ENCODE data around the gene TNK2. TPM values are rescaled to one million over a fixed set of nuclear protein-coding genes. Genes with fewer than 3 reads are reported as not detected.

Gene TNK2
- total RNA-seq, 5 donors from 2014 or later (not counting 1 experiment from before 2014, with no cell fraction given) = 159 to 198 (median 181) TPM

DNA sequence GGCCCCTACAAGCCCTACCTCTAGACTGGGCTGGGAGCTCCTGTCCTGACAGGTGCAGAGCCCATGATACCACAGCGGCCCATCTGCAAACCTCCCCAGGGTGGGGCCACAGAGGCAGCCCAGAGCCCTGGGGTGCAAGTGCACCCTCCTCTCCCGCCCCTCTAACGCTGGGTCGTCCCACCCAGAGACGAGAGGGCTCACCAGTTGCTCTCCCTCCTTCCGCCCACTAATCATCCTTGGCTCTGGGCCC lies 742 bp downstream of the TNK2 start:
- peaks cover 51 to 58% (median 54%) of the 10 kb centered on the region in 3 donors for H3K4me1 Mint-ChIP-seq
- POLR2A ChIA-PET = interaction anchor here (0.5 to 1.1 kb wide), 4 partner anchors 13 to 960 kb away, joined by 3 to 5 read pairs (median 4); no protein-coding TSS in a partner anchor
- CTCF ChIA-PET = interaction anchor here (0.6 to 5.0 kb wide), 6 partner anchors 8 to 57 kb away, joined by 3 to 42 read pairs (median 5); no protein-coding TSS in a partner anchor
- no peaks in the 10 kb centered on the region for H3K9me3 ChIP-seq
- peak; percentile 0 to 2 (median 0) for ATAC-seq (replicated peaks in 1 of 4)
- DNase-seq = peak in 12 of 35 experiments; percentile 15 to 59 (median 46)
- H3K36me3 Mint-ChIP-seq = peaks cover 6% of the 10 kb centered on the region
- peaks cover 28 to 52% of the 10 kb centered on the region in 2 experiments for H3K4me1 ChIP-seq (ENCODE audit: control insufficient read depth in 1 of 2, extremely low read depth in 1 of 2, insufficient read depth in 2 of 2, low read length in 2 of 2)
- no peaks in the 10 kb centered on the region for H3K9me3 Mint-ChIP-seq
- WGBS (ENCODE audit: insufficient coverage) = 2% methylated on average over 6 of the region's 6 CpGs
- H3K27ac Mint-ChIP-seq = peak overlapping the region; percentile 100
- H3K4me3 ChIP-seq (ENCODE audit: control insufficient read depth in 1 of 2, extremely low read depth in 1 of 2, low read length in 1 of 2) = peak overlapping the region; percentile 61 to 73
- no peaks in the 10 kb centered on the region for H3K27me3 Mint-ChIP-seq
- H3K4me3 Mint-ChIP-seq = peak overlapping the region; percentile 94 to 99 (median 96)
- H3K27me3 ChIP-seq (replicated peaks in 1 of 2; ENCODE audit: control insufficient read depth in 2 of 2, extremely low read depth in 1 of 2, insufficient read depth in 2 of 2, low read length in 1 of 2) = no peaks in the 10 kb centered on the region
- H3K27ac ChIP-seq (ENCODE audit: low read length) = peak overlapping the region; percentile 98
- no peaks in the 10 kb centered on the region for H3K36me3 ChIP-seq (ENCODE audit: control insufficient read depth in 2 of 2, extremely low read depth in 1 of 2, insufficient read depth in 1 of 2, low read length in 1 of 2)

DNA sequence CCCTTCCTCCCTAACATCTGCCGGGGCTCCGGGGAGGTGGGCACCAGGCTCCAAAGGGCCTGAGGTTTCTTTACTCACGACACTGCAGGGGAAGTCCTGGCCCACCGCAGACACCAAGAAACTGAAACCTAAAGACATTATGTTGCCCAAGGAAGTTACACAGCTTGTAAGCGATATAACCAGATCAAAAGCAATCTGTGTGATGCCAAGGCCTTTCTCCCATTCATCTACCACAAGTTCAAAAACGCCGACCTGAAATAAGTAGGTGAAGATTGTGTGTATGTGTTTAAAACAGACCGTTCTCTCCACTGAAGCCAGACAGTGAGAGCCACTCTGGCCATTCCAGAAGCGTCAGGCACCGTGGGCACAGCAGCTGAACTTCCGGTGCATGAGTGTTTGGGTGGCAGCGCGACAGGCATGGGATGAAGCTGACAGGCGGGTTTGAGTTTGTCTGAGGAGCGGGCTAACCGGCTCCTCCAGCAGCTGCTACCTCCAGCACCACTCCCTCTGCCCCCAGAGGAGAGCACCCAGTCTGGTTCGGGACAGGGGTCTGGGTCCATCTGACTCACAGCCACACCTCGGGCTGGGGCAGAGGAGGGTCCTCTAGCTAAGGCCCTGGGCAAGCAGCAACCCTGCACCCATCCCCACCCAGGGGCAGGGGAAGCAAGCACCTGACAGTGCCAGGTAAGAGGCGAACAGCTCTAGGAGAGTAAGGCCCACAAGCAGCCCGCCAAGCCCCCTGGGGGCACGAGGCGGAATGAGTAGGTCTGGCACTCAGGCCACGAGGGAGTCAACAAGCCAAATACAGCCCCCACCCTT lies 1.3 kb downstream of the TNK2 start:
- peak overlapping the region; percentile 94 to 99 (median 96) for H3K4me3 Mint-ChIP-seq
- no peaks in the 10 kb centered on the region for H3K27me3 ChIP-seq (replicated peaks in 1 of 2; ENCODE audit: control insufficient read depth in 2 of 2, extremely low read depth in 1 of 2, insufficient read depth in 2 of 2, low read length in 1 of 2)
- CTCF ChIA-PET = interaction anchor here (0.8 to 5.0 kb wide), 5 partner anchors 9 to 56 kb away, joined by 3 to 42 read pairs (median 6); no protein-coding TSS in a partner anchor
- H3K4me3 ChIP-seq (ENCODE audit: control insufficient read depth in 1 of 2, extremely low read depth in 1 of 2, low read length in 1 of 2) = peak overlapping the region; percentile 61 to 73
- no peaks in the 10 kb centered on the region for H3K36me3 ChIP-seq (ENCODE audit: control insufficient read depth in 2 of 2, extremely low read depth in 1 of 2, insufficient read depth in 1 of 2, low read length in 1 of 2)
- POLR2A ChIA-PET = interaction anchor here (0.5 to 1.1 kb wide), 4 partner anchors 11 to 960 kb away, joined by 3 to 5 read pairs (median 4); no protein-coding TSS in a partner anchor
- 0% methylated on average over 18 of the region's 23 CpGs for WGBS (ENCODE audit: insufficient coverage)
- no peaks in the 10 kb centered on the region for H3K27me3 Mint-ChIP-seq
- peak overlapping the region; percentile 98 for H3K27ac ChIP-seq (ENCODE audit: low read length)
- H3K4me1 ChIP-seq (ENCODE audit: control insufficient read depth in 1 of 2, extremely low read depth in 1 of 2, insufficient read depth in 2 of 2, low read length in 2 of 2) = peaks cover 28 to 52% of the 10 kb centered on the region in 2 experiments
- ATAC-seq (replicated peaks in 1 of 4) (peak; percentile 32 to 72 (median 37)), DNase-seq (peak; percentile 37 to 92 (median 75))
- H3K9me3 ChIP-seq = no peaks in the 10 kb centered on the region
- peaks cover 52 to 59% (median 54%) of the 10 kb centered on the region in 3 donors for H3K4me1 Mint-ChIP-seq
- peaks cover 6% of the 10 kb centered on the region for H3K36me3 Mint-ChIP-seq
- peak overlapping the region; percentile 100 for H3K27ac Mint-ChIP-seq
- H3K9me3 Mint-ChIP-seq = no peaks in the 10 kb centered on the region

DNA sequence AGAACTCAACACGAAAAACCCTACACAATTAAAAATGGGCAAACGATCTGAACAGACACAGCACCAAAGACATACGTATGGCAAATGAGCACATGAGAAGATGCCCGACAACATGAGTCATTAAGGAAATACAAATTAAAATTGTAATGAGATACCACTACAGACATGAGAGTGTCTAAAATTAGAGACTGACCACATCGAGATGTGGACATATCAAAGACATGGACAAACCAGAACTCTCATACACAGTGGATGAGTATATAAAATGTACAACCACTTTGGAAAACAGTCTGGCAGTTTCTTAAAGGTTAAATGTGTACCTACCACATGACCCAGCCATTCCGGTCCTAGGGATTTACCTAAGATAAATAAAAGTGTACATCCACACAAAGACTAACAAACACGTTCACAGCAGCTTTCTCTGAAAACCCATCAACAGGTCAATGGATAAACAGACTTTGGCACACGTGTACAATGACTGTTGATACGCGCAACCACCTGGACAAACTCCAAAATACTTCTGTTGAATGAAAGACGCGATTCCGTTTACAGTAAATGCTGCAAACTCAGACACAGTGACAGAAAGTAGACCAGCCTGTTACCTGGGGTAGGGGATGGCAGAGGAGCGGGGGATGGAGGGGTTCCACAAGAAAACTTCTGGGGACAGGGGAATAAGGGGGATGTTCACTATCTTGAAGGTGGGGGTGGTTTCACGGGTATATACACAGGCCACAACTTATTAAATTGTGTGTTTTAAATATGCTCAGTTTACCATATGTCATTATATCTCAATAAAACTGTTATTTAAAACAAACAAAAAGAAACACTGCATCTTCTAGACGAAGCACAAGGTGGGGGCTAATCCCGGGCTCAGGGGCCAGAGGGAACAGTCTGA lies 2.1 kb downstream of the TNK2 start:
- Histone ChIP-seq H3K4me1 (ENCODE audit: control insufficient read depth in 1 of 2, extremely low read depth in 1 of 2, insufficient read depth in 2 of 2, low read length in 2 of 2) (peaks cover 31 to 58% of the 10 kb centered on the region in 2 experiments), H3K27me3 (replicated peaks in 1 of 2; ENCODE audit: control insufficient read depth in 2 of 2, extremely low read depth in 1 of 2, insufficient read depth in 2 of 2, low read length in 1 of 2) (no peaks in the 10 kb centered on the region), H3K36me3 (ENCODE audit: control insufficient read depth in 2 of 2, extremely low read depth in 1 of 2, insufficient read depth in 1 of 2, low read length in 1 of 2) (no peaks in the 10 kb centered on the region), H3K27ac (ENCODE audit: low read length) (peak overlapping the region; percentile 98), H3K9me3 (no peaks in the 10 kb centered on the region), H3K4me3 (ENCODE audit: control insufficient read depth in 1 of 2, extremely low read depth in 1 of 2, low read length in 1 of 2) (peak overlapping the region; percentile 61 to 73)
- Mint-ChIP-seq H3K27ac (peak overlapping the region; percentile 100), H3K9me3 (no peaks in the 10 kb centered on the region), H3K36me3 (peaks cover 6% of the 10 kb centered on the region), H3K4me1 (peaks cover 60 to 67% (median 63%) of the 10 kb centered on the region in 3 donors), H3K4me3 (peak overlapping the region; percentile 94 to 99 (median 96)), H3K27me3 (no peaks in the 10 kb centered on the region)
- ChIA-PET POLR2A (interaction anchor here in 1 of 2 donors (1.0 kb wide), 1 partner anchor 10 kb away, joined by 4 read pairs; no protein-coding TSS in a partner anchor), CTCF (interaction anchor here (1.2 to 5.0 kb wide), 4 partner anchors 10 to 47 kb away, joined by 4 to 42 read pairs (median 8); no protein-coding TSS in a partner anchor)
- 29% methylated on average over 6 of the region's 17 CpGs for WGBS (ENCODE audit: insufficient coverage)
- DNase-seq (peak in 20 of 35 experiments; percentile 5 to 62 (median 38)), ATAC-seq (replicated peaks in 1 of 4) (peak in 1 of 4 experiments; percentile 1)

DNA sequence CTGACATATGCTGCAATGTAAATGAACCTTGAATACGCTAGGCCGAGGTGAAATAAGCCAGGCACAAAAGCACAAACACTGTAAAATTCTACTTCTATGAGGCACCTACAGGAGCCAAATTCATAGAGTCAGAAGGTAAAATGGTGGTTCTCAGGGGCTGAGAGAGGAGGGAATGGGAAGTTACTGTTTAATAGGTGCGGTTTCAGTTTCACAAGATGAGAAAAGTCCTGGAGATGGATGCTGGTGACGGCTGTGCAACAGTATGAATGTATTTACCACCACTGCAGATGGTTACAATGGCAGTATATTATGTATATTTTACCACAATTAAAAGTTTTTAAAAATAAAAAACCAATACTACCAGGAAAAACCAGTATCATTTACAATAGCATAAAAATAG lies 4.0 kb downstream of the TNK2 start:
- H3K27ac Mint-ChIP-seq = peak overlapping the region; percentile 73 to 100
- POLR2A ChIA-PET = no interaction called here
- Histone ChIP-seq H3K9me3 (no peaks in the 10 kb centered on the region), H3K4me1 (ENCODE audit: control insufficient read depth in 1 of 2, extremely low read depth in 1 of 2, insufficient read depth in 2 of 2, low read length in 2 of 2) (peaks cover 37 to 68% of the 10 kb centered on the region in 2 experiments), H3K4me3 (ENCODE audit: control insufficient read depth in 1 of 2, extremely low read depth in 1 of 2, low read length in 1 of 2) (no peak overlapping the region), H3K36me3 (ENCODE audit: control insufficient read depth in 2 of 2, extremely low read depth in 1 of 2, insufficient read depth in 1 of 2, low read length in 1 of 2) (peaks cover 0 to 2% of the 10 kb centered on the region in 2 donors), H3K27me3 (replicated peaks in 1 of 2; ENCODE audit: control insufficient read depth in 2 of 2, extremely low read depth in 1 of 2, insufficient read depth in 2 of 2, low read length in 1 of 2) (no peaks in the 10 kb centered on the region), H3K27ac (ENCODE audit: low read length) (peak overlapping the region; percentile 6)
- H3K36me3 Mint-ChIP-seq = peaks cover 6% of the 10 kb centered on the region
- peaks cover 78 to 81% (median 79%) of the 10 kb centered on the region in 3 donors for H3K4me1 Mint-ChIP-seq
- ATAC-seq (replicated peaks in 1 of 4) = no peak
- H3K9me3 Mint-ChIP-seq = no peaks in the 10 kb centered on the region
- no peaks in the 10 kb centered on the region for H3K27me3 Mint-ChIP-seq
- WGBS (ENCODE audit: insufficient coverage) = no CpG with 5 or more reads among the region's 4 CpGs
- CTCF ChIA-PET = no interaction called here
- H3K4me3 Mint-ChIP-seq = peak overlapping the region in 2 of 3 donors; percentile 43 to 99
- no peak for DNase-seq

DNA sequence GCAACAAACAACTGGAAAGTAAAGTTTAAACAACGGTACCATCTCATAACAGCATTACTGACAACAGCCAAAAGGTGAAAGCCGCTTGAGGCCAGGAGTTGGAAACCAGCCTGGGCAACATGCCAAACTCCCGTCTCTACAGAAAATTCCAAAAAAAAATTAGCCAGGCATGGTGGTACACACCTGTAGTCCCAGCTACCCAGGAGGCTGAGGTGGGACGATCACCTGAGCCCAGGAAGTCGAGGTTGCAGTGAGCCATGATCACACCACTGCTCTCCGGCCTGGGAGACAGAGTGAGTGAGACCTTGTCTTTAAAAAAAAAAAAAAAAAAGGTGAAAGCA lies 4.4 kb downstream of the TNK2 start:
- peaks cover 0 to 2% of the 10 kb centered on the region in 2 donors for H3K36me3 ChIP-seq (ENCODE audit: control insufficient read depth in 2 of 2, extremely low read depth in 1 of 2, insufficient read depth in 1 of 2, low read length in 1 of 2)
- H3K27me3 ChIP-seq (replicated peaks in 1 of 2; ENCODE audit: control insufficient read depth in 2 of 2, extremely low read depth in 1 of 2, insufficient read depth in 2 of 2, low read length in 1 of 2) = no peaks in the 10 kb centered on the region
- H3K4me1 ChIP-seq (ENCODE audit: control insufficient read depth in 1 of 2, extremely low read depth in 1 of 2, insufficient read depth in 2 of 2, low read length in 2 of 2) = peaks cover 37 to 68% of the 10 kb centered on the region in 2 experiments
- ChIA-PET POLR2A (no interaction called here), CTCF (interaction anchor here in 1 of 2 donors (0.7 to 0.8 kb wide), 3 partner anchors 9 to 354 kb away, joined by 3 to 5 read pairs (median 3); no protein-coding TSS in a partner anchor)
- no peak for ATAC-seq (replicated peaks in 1 of 4)
- H3K36me3 Mint-ChIP-seq = peaks cover 6% of the 10 kb centered on the region
- no peaks in the 10 kb centered on the region for H3K27me3 Mint-ChIP-seq
- peak overlapping the region; percentile 65 to 80 for H3K27ac Mint-ChIP-seq
- no peak overlapping the region for H3K27ac ChIP-seq (ENCODE audit: low read length)
- peaks cover 82 to 85% (median 82%) of the 10 kb centered on the region in 3 donors for H3K4me1 Mint-ChIP-seq
- no peaks in the 10 kb centered on the region for H3K9me3 ChIP-seq
- no peaks in the 10 kb centered on the region for H3K9me3 Mint-ChIP-seq
- H3K4me3 Mint-ChIP-seq = peak overlapping the region in 2 of 3 donors; percentile 14 to 99
- DNase-seq = no peak
- WGBS (ENCODE audit: insufficient coverage) = 100% methylated on average over 1 of the region's 6 CpGs
- no peak overlapping the region for H3K4me3 ChIP-seq (ENCODE audit: control insufficient read depth in 1 of 2, extremely low read depth in 1 of 2, low read length in 1 of 2)

Data from T-cell (primary cell).